Inflammatory macrophage (primary cell): Measurements from ENCODE around the gene DRC3.
"Not testable (repeated sequence)": the region's sequence is repeated elsewhere in the genome, so short reads cannot be mapped to it uniquely, and the experiment has no call there.

Source experiments
- DNase-seq, 2 donors: peaks; one replicate each; pipeline ENCODE4 v3.0.0-alpha.2; 2020 to 2022

The DRC3 gene

GRCh38 chr17:17941015-17941414 lies 31.6 kb upstream of the DRC3 start:
- no peak for DNase-seq

- DNase-seq = no peak
These were observed 29.8 kb upstream of the DRC3 start for GRCh38 chr17:17942846-17943245.

DNA sequence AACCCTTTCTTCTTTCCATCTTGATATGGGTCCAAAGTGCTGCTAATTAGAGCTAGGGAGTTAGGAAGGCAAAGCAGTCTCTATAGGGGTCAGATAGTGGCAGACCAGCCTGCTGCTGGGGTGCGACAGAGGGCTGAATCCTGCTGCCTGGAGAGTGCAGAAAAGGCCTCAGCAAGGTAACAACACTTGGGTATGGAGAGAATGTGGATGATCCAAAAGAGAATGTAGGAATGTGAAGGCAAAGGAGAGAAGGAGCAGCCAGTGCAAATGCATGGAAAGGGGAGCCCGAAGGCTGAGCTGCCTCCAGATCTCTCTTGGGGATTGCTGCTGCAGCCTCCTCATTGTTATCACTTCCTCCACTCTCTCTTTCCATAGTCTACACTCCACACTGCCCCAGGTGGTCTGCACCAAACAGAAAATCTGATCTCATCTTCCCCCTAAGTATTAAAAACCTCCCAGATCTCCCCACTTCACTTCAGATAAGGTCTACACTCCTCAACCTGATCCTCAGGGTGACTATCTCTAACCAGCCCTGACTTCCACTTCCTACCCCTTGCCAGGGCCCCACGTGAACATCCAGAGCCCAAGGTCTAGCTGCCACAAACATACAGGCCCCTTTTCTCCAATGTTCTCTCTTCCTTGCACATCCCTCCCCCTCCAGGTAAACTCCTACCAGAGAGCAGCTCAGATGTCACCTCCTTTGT lies 29.2 kb upstream of the DRC3 start:
- no peak for DNase-seq

- DNase-seq = no peak
These were observed 28.4 kb upstream of the DRC3 start for GRCh38 chr17:17944242-17944641.

GRCh38 chr17:17944743-17945142 lies 27.9 kb upstream of the DRC3 start:
- no peak for DNase-seq

DNA sequence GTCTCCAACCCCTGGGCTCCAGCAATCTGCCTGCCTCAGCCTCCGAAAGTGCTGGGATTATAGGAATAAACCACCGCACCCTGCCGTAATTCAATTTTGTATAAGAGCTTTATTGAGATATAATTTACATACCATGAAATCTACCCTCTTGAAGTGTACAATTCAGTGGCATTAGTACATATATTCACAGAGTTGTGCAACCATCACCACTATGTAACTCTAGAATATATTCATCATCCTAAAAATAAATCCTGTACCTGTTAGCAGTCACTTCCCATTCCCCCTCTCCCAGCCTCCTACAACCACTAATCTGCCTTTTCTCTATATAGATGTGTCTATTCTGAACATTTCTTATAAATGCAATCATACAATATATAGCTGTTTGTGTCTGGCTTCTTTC lies 26.6 kb upstream of the DRC3 start:
- no peak for DNase-seq

GRCh38 chr17:17947309-17947708 lies 25.4 kb upstream of the DRC3 start:
- DNase-seq = no peak

DNA sequence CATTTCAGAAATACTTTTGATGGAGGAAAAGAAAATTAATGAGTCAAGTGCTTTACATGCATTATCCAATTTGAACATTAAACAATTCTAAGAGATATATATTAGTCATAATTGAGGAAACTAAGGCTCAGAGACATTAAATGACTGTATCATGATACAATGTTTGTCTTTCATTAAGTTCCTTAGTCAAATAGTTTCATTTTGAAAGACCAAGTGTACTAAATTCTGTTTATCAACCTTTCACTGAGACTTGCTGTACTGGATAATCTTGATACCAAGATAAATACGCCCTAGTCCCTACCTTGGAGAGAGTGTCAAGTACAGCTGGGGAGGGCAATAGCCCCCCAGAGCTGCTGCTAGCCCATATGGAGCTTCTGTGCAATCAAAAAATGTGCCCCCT lies 24.7 kb upstream of the DRC3 start:
- no peak for DNase-seq

DNA sequence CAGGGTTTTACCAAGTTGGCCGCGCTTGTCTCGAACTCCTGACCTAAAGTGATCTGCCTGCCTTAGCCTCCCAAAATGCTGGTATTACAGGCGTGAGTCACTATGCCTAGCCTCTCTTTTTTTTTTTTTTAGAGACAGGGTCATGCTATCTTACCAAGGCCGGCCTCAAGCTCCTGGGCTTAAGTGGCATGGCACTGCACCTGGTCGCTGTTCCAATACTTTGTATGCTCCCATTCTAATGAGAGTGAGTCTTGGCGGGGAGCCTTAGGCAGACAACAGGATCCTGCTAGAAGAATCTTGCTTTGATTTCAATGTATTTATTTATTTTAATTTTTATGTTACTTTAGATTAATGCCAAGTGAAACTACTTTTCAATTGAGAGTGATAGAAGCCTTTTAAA lies 22.3 kb upstream of the DRC3 start:
- no peak for DNase-seq

GRCh38 chr17:17950806-17951205 lies 21.9 kb upstream of the DRC3 start:
- no peak for DNase-seq

DNA sequence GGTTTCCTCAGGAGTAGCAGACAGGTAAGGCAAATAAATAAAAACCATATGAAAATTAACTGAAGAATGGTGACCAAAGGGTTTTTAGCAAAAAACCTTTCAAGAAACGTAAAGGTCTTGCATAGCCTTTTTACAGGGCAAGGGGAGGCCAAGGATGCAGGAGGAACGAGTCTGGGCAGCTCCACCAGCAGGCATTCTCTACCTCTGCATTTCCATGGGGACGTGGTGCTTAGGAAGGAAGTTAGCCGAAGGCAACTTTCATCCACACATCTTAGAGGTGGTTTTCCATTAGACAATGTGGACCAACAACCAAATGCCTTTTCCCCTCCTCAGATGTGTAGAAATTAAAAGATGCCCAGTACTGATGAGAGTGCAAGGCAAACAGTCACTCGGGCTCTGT lies 21.1 kb upstream of the DRC3 start:
- no peak for DNase-seq

DNA sequence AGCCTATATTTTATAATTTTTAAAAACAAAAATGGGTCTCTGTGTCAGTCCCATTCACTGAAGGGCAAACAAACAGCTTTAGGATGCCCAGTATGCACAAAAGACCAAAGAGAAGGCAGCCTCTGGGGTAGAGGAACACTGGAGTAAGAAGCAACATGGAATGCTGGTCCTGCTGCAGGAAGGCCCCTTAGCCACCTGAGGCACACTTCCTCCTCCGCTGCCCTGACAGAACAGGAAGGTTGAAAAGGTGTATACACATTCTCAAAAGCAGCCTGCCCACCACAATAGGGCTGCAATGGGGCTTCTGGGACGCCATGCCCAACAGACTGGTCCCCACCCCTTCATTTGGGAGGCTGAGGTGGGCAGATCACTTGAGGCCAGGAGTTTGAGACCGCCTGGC lies 20.0 kb upstream of the DRC3 start:
- DNase-seq = no peak

DNA sequence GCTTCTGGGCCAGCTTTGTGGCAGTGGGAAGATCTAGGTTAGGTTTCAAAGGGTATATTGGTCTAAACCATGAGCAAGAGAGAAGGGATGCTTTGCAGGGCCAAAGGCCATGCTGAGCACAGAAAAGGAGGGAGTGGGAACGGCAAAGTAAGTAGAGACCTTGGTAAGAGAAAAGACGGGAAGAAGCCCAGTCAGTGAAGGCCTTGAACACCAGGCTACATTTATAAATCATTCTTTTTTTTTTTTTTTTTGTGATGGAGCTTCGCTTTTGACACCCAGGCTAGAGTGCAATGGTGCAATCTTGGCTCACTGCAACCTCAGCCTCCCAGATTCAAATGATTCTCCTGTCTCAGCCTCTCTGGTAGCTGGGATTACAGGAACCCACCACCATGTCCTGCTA lies 18.6 kb upstream of the DRC3 start:
- no peak for DNase-seq

DNA sequence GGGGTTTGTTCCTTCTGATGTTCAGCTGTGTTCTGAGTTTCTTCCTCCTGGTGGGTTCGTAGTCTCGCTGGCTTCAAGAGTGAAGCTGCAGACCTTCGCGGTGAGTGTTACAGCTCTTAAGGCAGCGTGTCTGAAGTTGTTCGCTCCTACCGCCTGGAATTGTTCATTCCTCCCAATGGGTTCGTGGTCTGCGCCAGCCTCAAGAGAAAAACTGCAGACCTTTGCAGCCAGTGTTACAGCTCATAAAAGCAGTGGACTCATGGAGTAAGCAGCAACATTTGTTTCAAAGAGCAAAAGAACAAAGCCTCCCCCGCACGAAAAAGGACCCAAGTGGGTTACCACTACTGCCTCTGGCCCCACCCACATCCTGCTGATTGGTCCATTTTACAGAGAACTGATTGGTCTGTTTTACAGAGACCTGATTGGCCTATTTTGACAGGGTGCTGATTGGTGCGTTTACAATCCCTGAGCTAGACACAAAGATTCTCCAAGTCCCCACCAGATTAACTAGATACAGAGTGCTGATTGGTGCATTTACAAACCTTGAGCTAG lies 16.8 kb upstream of the DRC3 start:
- DNase-seq = not testable (repeated sequence)

DNA sequence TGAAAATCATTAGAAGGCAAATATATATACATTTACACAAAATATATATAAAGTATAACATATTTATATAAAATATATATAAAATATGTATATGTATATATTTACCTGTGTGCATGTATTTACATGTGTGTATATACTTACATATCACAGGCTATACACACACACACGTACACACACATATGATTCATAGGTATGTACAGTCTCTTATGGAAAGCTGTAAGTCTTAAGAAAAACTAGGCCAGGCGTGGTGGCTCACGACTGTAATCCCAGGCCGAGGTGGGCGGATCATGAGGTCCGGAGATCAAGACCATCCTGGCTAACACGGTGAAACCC lies 15.1 kb upstream of the DRC3 start:
- no peak for DNase-seq

DNA sequence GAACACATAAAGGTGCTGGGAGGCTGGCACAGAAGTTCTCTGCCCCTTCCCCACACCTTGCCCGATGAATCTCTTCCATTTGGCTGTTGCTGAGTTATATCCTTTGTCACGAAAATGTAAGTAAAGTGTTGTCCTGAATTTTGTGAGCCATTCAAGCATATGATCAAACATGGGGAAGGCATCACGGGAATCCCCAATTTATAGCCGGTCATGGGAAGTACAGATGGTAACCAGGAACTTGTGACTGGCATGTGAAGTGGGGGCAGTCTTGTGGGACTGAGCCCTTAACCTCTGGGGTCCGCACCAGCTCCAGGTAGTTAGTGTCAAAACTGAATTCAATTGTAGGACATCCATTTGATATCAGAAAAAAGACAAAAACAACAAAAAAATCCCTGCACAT lies 13.7 kb upstream of the DRC3 start:
- DNase-seq = peak in 1 of 2 donors; percentile 42

- no peak for DNase-seq
These were observed 12.9 kb upstream of the DRC3 start for GRCh38 chr17:17959520-17960361.

- no peak for DNase-seq
These were observed 12.1 kb upstream of the DRC3 start for GRCh38 chr17:17960500-17961030.

DNA sequence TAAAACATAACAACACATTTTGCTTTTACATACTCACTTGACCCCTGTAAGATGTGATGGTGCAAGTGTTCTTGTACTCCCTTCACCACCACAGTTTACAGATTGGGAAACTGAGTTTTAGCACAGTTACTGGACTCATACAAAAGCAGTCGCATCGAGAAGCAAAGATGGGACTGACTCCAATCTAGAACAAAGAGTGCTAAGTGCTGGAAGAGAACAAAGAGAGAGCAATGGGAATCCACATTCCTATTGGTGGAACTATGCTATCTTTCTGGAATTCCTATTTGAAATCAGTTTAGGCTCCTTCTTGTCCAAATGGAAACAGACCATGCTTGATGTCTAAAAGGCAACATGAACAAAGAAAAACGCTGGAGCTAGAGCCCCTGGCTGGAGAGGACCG lies 9.6 kb upstream of the DRC3 start:
- DNase-seq = no peak

DNA sequence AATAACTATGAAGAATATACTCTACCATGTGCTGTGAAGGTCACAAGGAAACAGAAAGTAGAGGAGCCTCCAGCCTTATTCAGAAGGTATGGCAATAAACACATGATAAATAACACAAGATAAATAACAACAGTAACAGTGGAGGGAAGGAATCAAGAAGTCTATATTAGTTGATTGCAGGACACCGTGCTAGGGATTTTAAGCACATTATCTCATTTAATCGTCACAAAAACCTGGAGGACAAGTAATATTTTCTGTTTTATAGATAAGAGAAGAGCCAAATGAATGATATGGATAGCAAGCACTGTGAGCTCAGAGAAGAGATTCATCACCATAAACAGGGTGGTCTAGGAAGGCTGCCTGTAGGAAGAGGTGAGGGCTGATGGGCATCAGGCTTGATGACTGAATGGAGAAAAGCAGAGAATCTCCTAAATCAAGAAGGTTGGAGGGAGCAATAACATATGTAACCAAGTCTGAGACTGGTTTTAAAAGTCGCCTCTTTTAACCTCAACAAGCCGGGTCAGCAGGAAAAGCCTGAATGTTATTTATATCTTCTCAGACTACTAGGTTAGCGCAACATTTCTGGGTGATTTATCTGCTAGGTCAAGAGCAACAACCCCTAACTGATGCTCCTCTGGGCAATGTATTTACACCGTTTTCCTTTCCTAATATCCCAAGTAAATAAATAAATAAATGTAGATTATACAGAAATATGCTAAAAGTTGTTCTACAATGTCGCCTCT lies 8.8 kb upstream of the DRC3 start:
- DNase-seq = no peak

DNA sequence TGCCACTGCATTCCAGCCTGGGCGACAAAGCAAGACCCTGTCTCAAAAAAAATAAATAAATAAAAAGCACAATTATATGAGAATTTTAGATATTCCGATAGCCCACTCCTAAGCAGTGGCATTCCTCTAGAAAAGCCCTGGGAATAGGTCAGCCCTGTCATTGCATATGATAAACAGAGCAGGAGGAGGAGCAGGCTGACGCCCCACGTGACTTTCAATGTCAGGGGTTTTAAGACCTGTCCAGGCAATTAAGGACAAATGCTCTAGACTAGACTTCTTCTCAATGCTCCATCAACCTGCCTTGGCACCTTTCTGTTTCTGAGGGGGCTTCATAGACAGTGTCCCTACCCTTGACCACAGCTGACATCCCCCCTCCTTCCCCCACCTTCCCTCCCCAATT lies 8.0 kb upstream of the DRC3 start:
- no peak for DNase-seq

DNA sequence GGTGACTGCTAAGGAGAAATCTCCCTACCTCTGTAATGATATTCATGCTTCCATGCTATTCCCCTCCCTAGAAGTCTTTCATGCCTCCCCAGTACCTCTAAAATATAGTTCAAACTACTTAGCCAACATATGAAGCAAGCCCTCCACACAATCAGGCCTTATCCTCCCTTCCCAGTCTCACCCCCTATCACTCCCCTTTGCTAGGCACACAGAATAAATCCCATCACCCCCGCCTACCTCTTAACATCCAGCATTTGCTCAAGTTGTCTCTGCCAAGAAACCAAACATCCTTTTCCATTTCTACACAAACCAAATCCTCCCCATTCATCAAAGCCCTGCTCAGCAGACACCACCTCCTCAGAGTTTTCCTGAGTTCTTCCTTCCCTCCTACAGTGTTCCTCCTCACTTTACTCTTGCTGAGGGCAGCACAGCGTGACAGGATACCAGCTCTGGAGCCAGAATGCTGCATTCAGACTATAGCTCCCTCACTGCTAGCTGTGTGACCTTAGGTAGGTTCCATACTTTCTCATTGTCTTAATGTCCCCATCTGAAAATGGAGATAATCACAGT lies 7.4 kb upstream of the DRC3 start:
- no peak for DNase-seq

DNA sequence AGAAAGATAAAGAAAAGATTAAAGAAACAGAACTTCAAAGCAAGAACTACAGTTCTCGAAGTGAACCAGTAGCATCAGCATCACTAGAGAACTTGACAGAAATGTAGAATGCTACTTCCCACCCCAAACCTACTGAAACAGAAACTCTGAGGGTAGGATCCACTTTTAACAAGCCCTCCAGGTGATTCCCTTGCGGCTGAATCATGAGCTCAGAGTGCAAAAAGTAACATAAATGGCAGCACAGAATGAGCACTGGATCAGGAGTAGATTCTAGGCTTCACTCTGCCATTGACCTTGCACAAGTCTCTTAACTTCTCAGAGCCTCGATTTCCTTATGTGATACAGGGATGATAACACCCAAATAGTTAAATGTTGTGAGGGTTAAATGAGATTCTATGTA lies 6.3 kb upstream of the DRC3 start:
- DNase-seq = no peak
